Activated CD4-positive, alpha-beta T cell treated with anti-CD3 and anti-CD28 coated beads, Interleukin-2, amount 50 U/mL, for 48 hours (primary cell): Measurements from ENCODE around the gene COL5A1.
"Not testable (repeated sequence)": the region's sequence is repeated elsewhere in the genome, so short reads cannot be mapped to it uniquely, and the experiment has no call there.

Experiments
- DNase-seq, 2 experiments: peaks; one replicate each; pipeline ENCODE4 v3.0.0-alpha.2; 2020

COL5A1 gene

GRCh38 chr9:134641990-134642384 is 384 bp downstream of the COL5A1 start:
- DNase-seq: no peak

GRCh38 chr9:134642385-134643181 is 980 bp downstream of the COL5A1 start:
- DNase-seq: no peak

DNA sequence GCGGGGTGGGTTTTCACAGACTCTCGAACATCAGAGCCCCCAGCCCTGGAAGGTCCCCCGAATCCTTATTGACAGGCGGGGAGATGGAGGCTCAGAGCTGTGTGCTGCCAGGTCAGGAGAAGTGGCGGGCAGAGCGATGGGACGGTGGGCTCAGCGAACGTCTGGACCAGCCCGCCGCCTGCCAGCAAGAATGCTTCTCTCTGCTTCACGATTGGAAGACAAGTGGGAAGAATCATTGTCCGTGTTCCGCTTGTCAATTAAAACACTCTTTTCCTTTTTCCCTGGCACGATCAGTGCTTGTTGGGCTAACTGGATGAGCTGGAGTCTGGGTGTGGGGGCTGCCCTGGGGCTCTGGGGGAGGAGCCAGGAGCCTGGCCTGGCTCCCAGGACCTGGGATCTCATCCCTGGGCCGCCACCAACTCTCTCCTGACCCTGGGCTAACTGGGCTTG is 1.6 kb downstream of the COL5A1 start:
- no peak for DNase-seq

GRCh38 chr9:134644401-134644724 is 2.8 kb downstream of the COL5A1 start:
- DNase-seq: not testable (repeated sequence)

GRCh38 chr9:134644725-134645606 is 3.4 kb downstream of the COL5A1 start:
- no peak for DNase-seq

DNA sequence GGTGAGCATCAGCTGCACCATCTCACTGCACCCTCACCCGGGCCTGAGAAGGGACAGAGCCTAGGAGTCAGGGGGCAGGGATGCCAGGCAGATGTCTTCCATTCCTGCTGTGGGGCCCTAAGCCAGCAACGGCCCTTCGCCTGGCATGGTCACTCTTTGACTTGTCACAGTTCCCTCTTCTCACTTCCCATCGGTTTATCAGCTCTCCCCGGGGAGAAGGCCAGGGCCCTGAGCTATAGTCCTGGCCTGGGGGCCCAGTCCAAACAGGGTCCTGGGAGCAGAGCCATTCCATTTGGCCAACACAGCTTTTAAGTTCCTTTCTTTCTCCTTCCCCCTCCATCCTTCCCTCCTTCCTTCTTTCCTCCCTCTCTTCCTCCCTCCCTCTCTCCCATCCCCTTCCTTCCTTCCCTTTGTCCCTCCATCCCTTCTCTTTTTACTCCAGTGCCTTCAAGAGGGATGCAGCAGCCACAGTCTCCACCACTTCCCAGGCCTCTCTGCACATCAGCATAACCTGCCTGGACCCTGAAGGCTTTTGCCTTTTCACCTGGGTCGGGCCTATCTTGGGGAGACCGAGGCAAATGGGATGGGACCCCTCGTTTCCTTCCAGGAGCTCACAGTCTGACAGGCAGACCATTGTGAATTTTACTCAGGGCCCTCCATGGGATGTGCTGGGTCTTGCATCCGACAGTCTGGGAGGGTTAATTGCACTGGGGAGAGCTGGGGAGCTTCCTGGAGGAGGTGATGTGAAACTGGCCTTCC is 4.2 kb downstream of the COL5A1 start:
- no peak for DNase-seq

DNA sequence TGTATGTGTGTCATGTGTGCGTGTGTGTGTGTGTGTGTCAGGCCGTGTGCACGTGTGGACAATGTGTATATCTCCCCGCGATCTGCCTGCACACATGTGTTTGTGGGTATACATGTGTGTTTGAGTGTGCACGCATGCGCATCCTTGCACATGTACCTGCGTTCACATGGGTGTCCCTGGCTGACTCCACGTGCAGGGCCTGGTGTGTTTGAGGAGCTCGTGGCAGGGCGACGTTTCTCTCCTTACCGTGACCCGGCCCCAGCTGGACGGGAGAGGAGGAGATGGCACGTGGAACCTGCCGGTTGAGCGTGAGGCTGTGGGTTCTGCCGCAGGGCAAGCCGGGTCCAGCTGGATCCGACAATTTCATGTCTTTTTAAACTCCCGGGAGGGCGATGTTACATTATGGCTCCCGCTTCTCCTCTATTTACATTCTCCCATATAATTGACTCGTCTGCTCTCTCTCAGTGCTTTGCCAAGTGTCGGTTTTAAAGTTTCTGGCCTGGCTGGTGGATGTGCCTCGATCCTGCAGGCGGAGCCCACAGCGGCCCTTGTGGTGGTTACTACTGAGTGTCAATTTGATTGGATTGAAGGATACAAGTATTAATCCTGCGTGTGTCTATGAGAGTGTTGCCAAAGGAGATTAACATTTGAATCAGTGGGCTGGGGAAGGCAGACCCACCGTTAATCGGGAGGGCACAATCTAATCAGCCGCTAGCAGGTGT is 5.9 kb downstream of the COL5A1 start:
- no peak for DNase-seq

DNA sequence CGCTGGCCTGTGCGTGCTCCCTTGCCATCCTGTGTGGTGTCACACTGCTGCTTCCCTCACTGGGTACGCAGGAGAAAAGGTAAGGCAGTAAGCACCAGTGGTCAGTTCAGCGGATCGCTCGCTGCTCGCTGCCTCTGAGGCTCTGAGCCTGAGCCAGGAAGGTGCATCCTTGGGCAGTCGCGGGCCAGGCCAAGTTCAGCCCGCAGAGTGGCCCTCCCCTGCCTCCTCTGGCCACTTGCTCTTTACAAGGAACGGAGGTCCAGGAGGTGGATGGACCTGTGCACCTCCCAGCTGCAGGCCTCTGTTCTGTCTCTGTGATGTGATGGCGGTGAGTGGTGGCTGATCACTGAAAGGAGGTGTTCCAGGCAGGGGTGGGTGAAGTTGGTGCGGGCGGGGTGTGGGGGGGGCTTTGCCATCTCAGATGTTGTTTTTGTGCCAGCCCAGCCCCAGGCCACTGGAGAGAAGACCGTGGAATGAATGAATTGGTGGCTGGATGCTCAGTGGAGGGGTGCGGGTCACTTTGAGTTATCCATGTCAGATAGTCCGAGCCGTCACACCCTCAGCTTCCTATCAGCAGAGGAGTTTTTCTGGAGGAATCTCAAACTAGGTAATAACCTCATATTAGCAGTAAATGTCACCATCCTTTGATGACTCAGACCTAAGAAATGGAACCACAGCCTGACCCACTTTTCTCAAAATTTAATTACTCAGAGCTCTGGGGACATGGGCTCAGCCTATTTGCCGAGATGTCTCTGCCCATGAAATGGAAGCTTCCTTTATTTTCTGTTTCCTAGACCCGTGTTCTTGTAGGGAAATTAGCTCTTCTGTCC is 7.3 kb downstream of the COL5A1 start:
- DNase-seq: no peak

DNA sequence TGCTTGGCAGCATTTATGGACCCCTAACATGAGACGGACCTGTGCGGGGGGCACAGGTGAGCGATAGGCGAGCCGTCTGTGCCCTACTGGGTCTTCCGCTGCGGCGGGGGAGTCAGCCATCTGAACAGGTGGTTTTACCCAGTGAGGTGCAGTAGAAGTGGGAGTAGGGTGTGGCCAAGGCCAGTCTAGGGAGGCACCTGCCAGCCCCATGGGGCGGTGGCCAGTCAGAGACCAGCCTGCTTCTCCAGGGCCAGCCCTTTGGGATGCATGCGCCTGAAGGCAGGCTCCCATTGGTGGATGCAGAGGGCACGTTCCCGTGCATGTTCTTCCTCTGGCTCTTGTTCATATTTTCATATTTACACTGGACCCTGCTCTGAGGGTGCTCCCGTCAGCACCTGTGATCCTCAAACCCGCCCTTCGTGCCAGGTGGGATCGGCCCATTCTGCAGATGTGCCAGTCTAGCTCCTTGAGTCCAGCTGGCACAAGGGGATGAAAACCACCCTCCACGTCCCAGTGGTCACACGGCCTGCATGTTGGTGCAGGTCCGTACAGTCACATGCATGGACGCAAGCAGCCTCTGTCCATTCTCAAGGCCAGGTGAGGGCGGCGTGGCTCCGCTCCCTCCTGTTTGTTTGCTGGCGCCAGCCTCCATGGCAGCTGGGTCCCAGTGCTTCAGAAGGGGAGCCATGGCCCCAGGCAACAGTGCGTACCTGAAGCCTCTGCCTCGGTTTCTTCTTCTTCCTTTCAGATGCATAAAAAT is 9.0 kb downstream of the COL5A1 start:
- DNase-seq: no peak

- no peak for DNase-seq
Observed at GRCh38 chr9:134651226-134651905, 9.8 kb downstream of the COL5A1 start.

GRCh38 chr9:134652291-134653225 is 11.0 kb downstream of the COL5A1 start:
- no peak for DNase-seq

GRCh38 chr9:134653259-134654009 is 11.8 kb downstream of the COL5A1 start:
- DNase-seq: no peak

DNA sequence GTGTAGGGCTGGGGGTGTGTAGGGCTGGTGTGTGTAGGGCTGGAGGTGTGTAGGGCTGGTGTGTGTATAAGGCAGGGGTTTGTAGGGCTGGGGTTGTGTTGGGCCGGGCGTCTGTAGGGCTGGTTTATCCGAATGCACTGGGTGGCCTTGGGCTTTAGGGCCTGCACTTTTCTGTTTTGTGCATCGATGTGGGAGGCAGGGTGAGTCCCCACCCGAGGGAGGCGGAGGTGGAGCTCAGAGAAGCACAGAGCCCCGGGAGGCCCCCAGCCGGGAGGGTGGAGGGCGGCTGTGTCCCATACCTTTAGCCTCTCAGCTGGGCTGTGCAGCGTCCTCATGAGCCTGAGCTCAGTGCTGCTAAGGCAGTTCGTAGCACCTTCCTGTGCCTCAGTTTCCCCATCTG is 13.5 kb downstream of the COL5A1 start:
- no peak for DNase-seq

- no peak for DNase-seq
Observed at GRCh38 chr9:134655586-134656333, 14.2 kb downstream of the COL5A1 start.

DNA sequence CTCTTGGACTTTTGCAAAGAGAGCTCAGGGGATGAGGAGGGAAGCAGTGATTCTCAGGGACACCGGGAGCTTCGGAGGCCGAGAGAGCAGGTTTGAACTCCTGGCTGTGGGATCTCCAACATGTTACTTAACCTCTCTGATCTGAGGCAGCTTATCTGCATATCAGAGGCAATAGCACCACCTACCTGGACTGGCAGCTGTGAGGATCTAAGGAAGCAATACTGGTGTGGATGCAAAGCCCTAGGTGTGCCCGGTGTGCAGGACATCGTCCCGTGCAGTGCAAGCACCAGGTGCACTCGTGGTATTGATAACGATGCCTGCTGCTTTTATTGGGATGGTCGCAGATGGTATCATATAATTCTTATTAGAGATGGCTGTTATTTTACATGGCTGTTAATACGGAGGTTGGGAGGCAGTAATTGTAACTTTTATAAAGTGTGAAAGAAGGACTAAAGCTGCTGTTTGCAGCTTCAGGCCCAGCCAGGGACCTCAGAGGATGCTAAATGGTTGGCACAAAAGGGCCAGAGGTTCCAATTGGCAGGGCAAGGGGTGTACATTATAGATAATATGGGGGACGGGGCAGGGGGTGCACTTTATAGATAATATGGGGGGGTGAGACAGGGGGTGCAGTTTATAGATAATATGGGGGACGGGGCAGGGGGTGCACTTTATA is 14.9 kb downstream of the COL5A1 start:
- no peak for DNase-seq

- DNase-seq: no peak
Observed at GRCh38 chr9:134657666-134658377, 16.2 kb downstream of the COL5A1 start.
